B cell (primary cell): ENCODE measurements around the gene SMIM7.

Source experiments
- EZH2 ChIP-seq: IDR thresholded peaks from 2 replicates; pipeline ENCODE4 v1.6.1; 2012; ENCODE audit warnings: borderline replicate concordance, low read depth, mild to moderate bottlenecking, moderate library complexity, low read length; ENCODE audit not compliant: insufficient read depth, poor library complexity, severe bottlenecking
- TF ChIP-seq, protein P1 (sequence below): fragments of 200-600 bp; IDR thresholded peaks from one replicate; pipeline ENCODE4 v1.8.0; 2022; ENCODE audit warnings: antibody characterized with exemption, mild to moderate bottlenecking

DNA sequence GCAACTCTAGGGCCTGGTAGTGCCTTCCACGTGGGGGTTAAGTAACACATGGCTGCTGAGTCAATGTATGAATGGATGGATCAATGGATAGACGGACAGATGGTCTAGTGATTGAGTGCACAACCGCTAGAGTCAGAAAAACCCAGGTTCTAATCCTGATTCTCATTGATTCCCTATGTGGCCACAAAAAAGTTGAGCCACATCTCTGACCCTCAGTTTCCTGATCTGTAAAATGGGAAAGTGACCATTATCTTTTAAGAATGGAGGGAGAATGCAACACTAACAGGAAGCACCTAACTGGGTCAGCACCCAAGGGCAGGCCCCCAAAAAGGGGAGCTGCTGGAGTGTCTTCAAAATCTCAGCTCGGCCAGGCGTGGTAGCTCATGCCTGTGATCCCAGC, 2.6 kb downstream of the SMIM7 start:
- TF ChIP-seq, protein P1, sequence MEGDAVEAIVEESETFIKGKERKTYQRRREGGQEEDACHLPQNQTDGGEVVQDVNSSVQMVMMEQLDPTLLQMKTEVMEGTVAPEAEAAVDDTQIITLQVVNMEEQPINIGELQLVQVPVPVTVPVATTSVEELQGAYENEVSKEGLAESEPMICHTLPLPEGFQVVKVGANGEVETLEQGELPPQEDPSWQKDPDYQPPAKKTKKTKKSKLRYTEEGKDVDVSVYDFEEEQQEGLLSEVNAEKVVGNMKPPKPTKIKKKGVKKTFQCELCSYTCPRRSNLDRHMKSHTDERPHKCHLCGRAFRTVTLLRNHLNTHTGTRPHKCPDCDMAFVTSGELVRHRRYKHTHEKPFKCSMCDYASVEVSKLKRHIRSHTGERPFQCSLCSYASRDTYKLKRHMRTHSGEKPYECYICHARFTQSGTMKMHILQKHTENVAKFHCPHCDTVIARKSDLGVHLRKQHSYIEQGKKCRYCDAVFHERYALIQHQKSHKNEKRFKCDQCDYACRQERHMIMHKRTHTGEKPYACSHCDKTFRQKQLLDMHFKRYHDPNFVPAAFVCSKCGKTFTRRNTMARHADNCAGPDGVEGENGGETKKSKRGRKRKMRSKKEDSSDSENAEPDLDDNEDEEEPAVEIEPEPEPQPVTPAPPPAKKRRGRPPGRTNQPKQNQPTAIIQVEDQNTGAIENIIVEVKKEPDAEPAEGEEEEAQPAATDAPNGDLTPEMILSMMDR: no peak
- no peak for TF ChIP-seq EZH2
